ENCODE results near the gene VTI1A.

VTI1A gene

DNA sequence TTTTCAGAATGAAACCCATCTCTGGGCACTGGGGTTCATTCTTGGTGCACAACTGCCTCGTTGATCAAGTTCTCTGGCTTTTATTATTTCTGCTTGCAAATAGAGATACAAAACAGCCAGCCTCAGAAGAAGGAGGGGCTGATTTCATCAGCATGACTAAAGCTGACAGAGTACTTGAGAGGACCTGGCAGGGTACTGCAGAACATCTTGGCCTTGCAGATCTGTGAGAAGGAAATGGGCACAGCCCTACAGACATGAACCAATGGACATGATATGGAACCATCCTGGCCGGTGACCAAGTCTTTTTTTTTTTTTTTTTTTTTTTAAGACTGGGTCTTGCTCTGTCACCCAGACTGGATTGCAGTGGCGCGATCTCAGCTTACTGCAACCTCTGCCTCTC lies 240.6 kb downstream of the VTI1A start:
- Histone ChIP-seq H3K4me2 (no peak overlapping the region), H4K20me1 (ENCODE audit: insufficient read depth) (no peaks in the 10 kb centered on the region), H3K36me3 (ENCODE audit: insufficient read depth) (no peaks in the 10 kb centered on the region), H3K4me3 (IDR thresholded peaks at IDR 0.05; ENCODE audit: insufficient read depth, low read depth, low read length) (no peak overlapping the region), H3K79me2 (ENCODE audit: insufficient read depth, low read depth) (no peaks in the 10 kb centered on the region), H3K4me1 (ENCODE audit: low read depth, poor library complexity, severe bottlenecking) (no peaks in the 10 kb centered on the region), H3K27ac (no peak overlapping the region), H3K27me3 (ENCODE audit: insufficient read depth, low read depth) (no peaks in the 10 kb centered on the region), H2AFZ (ENCODE audit: low read depth) (no peak overlapping the region), H3K9ac (no peak overlapping the region)
- TF ChIP-seq, protein P1, sequence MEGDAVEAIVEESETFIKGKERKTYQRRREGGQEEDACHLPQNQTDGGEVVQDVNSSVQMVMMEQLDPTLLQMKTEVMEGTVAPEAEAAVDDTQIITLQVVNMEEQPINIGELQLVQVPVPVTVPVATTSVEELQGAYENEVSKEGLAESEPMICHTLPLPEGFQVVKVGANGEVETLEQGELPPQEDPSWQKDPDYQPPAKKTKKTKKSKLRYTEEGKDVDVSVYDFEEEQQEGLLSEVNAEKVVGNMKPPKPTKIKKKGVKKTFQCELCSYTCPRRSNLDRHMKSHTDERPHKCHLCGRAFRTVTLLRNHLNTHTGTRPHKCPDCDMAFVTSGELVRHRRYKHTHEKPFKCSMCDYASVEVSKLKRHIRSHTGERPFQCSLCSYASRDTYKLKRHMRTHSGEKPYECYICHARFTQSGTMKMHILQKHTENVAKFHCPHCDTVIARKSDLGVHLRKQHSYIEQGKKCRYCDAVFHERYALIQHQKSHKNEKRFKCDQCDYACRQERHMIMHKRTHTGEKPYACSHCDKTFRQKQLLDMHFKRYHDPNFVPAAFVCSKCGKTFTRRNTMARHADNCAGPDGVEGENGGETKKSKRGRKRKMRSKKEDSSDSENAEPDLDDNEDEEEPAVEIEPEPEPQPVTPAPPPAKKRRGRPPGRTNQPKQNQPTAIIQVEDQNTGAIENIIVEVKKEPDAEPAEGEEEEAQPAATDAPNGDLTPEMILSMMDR (conservative IDR thresholded peaks at IDR 0.05; ENCODE audit: low read depth, low read length) = no peak

DNA sequence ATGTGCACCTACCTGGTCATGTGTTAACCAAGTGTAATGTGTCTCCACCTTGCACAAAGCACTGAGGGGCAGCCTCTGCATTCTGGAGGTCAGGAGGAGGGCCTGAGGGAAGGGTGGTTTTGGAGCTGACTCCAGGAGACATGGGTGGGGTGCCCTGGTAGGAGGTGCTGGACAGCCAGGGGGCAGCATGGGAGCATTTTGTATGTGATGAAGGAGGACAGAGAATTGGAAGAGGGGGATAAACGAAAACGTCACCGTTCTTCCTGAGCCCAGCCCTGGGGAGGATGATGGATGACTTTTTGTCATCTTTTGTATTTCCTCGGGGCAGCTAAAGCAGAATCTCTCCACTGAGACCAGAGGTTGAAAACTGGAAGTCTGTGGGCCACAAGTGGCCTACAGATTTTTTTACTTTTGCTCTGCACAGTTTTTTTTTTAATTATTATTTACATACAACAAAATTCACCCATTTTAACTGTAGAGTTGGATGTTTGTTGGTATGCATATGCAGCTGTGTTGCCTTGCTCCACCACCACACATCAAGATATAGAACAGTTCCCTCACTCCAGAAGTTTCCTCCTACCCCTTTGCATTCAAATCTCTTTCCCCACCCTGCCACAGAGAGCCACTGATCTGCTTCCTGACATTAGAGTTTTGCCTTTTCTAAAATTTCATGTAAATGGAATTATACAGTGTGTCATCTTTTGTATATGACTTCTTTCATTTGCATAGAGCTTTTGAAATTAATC lies 242.5 kb downstream of the VTI1A start:
- Histone ChIP-seq H3K4me2 (no peak overlapping the region), H4K20me1 (ENCODE audit: insufficient read depth) (no peaks in the 10 kb centered on the region), H3K4me1 (ENCODE audit: low read depth, poor library complexity, severe bottlenecking) (no peaks in the 10 kb centered on the region), H3K27me3 (ENCODE audit: insufficient read depth, low read depth) (no peaks in the 10 kb centered on the region), H3K27ac (no peak overlapping the region), H3K36me3 (ENCODE audit: insufficient read depth) (no peaks in the 10 kb centered on the region), H3K79me2 (ENCODE audit: insufficient read depth, low read depth) (no peaks in the 10 kb centered on the region), H2AFZ (ENCODE audit: low read depth) (no peak overlapping the region), H3K4me3 (IDR thresholded peaks at IDR 0.05; ENCODE audit: insufficient read depth, low read depth, low read length) (no peak overlapping the region), H3K9ac (no peak overlapping the region)
- TF ChIP-seq, protein P1 (conservative IDR thresholded peaks at IDR 0.05; ENCODE audit: low read depth, low read length) = no peak

DNA sequence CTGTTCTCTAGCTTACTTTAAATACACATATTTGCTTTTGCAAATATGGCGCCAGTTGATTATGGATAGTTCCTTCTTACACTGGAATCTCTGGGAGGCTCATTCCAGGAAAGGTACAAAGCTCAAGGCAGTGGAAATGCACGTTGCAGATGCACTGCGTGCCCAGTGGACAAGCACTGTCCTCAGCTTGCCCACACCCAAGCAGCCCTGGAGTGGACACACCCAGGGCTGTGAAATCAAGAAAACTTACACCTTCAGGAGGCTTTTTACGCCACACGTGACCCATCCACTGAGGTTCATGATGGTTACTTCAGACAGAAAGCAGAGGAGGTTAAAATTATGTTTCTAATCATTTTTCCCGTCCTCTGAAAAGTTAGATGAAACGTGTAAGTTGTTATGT lies 248.5 kb downstream of the VTI1A start:
- Histone ChIP-seq H2AFZ (ENCODE audit: low read depth) (no peak overlapping the region), H3K36me3 (ENCODE audit: insufficient read depth) (no peaks in the 10 kb centered on the region), H3K27ac (no peak overlapping the region), H3K27me3 (ENCODE audit: insufficient read depth, low read depth) (no peaks in the 10 kb centered on the region), H3K79me2 (ENCODE audit: insufficient read depth, low read depth) (no peaks in the 10 kb centered on the region), H4K20me1 (ENCODE audit: insufficient read depth) (no peaks in the 10 kb centered on the region), H3K4me1 (ENCODE audit: low read depth, poor library complexity, severe bottlenecking) (no peaks in the 10 kb centered on the region), H3K4me3 (IDR thresholded peaks at IDR 0.05; ENCODE audit: insufficient read depth, low read depth, low read length) (no peak overlapping the region), H3K4me2 (no peak overlapping the region), H3K9ac (no peak overlapping the region)
- TF ChIP-seq, protein P1 (conservative IDR thresholded peaks at IDR 0.05; ENCODE audit: low read depth, low read length) = no peak

DNA sequence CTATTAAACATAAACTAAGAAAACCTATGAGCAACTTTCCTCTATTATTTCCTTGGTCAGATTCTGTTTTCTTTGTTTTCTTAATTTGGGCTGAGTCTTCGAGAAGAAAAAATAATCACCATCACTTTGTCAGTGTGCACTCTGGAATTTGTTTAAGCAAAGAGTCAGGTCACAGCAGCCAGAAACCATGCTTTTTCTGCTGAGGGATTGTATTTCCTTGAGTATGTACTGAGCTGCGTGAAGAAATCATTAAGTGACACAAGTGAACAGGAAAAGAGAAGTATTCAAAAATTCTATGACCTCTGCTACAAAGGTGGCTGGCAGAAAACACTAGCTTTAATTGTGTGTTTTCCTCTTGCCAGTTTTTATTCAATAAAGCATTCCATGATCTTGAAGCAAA lies 249.6 kb downstream of the VTI1A start:
- H2AFZ ChIP-seq (ENCODE audit: low read depth) = no peak overlapping the region
- no peak overlapping the region for H3K4me2 ChIP-seq
- H3K27ac ChIP-seq = no peak overlapping the region
- no peak overlapping the region for H3K9ac ChIP-seq
- no peaks in the 10 kb centered on the region for H4K20me1 ChIP-seq (ENCODE audit: insufficient read depth)
- no peaks in the 10 kb centered on the region for H3K36me3 ChIP-seq (ENCODE audit: insufficient read depth)
- no peaks in the 10 kb centered on the region for H3K27me3 ChIP-seq (ENCODE audit: insufficient read depth, low read depth)
- TF ChIP-seq, protein P1 (conservative IDR thresholded peaks at IDR 0.05; ENCODE audit: low read depth, low read length) = no peak
- H3K4me1 ChIP-seq (ENCODE audit: low read depth, poor library complexity, severe bottlenecking) = no peaks in the 10 kb centered on the region
- no peaks in the 10 kb centered on the region for H3K79me2 ChIP-seq (ENCODE audit: insufficient read depth, low read depth)
- no peak overlapping the region for H3K4me3 ChIP-seq (IDR thresholded peaks at IDR 0.05; ENCODE audit: insufficient read depth, low read depth, low read length)
